CD14-positive monocyte (primary cell): ENCODE results near the gene IGF1. TPM values are rescaled to one million over a fixed set of nuclear protein-coding genes. Genes with fewer than 3 reads are reported as not detected.

ENCODE experiments used
- DNase-seq, 3 donors: peaks; one replicate each; pipeline ENCODE4 v3.0.0-alpha.2; 2011 to 2022
- H2AFZ ChIP-seq: 2 replicates; pipeline ENCODE4 v1.6.0; 2012; ENCODE audit warnings: mild to moderate bottlenecking, low read depth, low read length, inconsistent platforms; ENCODE audit not compliant: insufficient read depth, poor library complexity, severe bottlenecking
- H3K27ac ChIP-seq, 2 donors: 1 replicate in 1 of 2; 2 replicates in 1 of 2; pipeline ENCODE4 v1.5.1; 2012 to 2013; ENCODE audit warnings: low read length in 2 of 2, control low read depth in 1 of 2, inconsistent platforms in 1 of 2, low read depth in 1 of 2, mild to moderate bottlenecking in 1 of 2
- H3K27me3 ChIP-seq, 2 donors: one replicate each; pipeline versions ENCODE4 v1.6.0 to v1.6.1; 2011 to 2013; ENCODE audit warnings: low read length in 2 of 2; ENCODE audit not compliant: control insufficient read depth in 2 of 2, insufficient read depth in 2 of 2
- H3K36me3 ChIP-seq, 2 donors: replicated peaks in 1 of 2; 1 replicate in 1 of 2; 2 replicates in 1 of 2; pipeline versions ENCODE4 v1.5.1 to v1.6.1; 2012 to 2013; ENCODE audit warnings: low read length in 2 of 2, control low read depth in 1 of 2, inconsistent platforms in 1 of 2, mild to moderate bottlenecking in 1 of 2; ENCODE audit not compliant: insufficient read depth in 2 of 2, control insufficient read depth in 1 of 2
- H3K4me1 ChIP-seq, 2 donors: 1 replicate in 1 of 2; 2 replicates in 1 of 2; pipeline versions ENCODE4 v1.5.1 to v1.6.1; 2012 to 2013; ENCODE audit warnings: low read length in 2 of 2, control low read depth in 1 of 2, inconsistent platforms in 1 of 2, mild to moderate bottlenecking in 1 of 2, moderate library complexity in 1 of 2; ENCODE audit not compliant: insufficient read depth in 2 of 2, control insufficient read depth in 1 of 2
- H3K4me2 ChIP-seq: replicated peaks from 2 replicates; pipeline ENCODE3; 2012; ENCODE audit warnings: low read length, moderate library complexity, mild to moderate bottlenecking; ENCODE audit not compliant: poor library complexity, severe bottlenecking; ENCODE audit errors: extremely low read depth
- H3K4me3 ChIP-seq, 3 experiments: fragments of 200-600 bp in 1 of 3; sonication (generic) in 1 of 3; replicated peaks in 1 of 3; 1 replicate in 2 of 3; 2 replicates in 1 of 3; pipeline ENCODE4 v1.5.1; 2011 to 2013; ENCODE audit warnings: low read length in 3 of 3, mild to moderate bottlenecking in 3 of 3, control low read depth in 2 of 3, low read depth in 2 of 3, inconsistent platforms in 1 of 3, moderate library complexity in 1 of 3
- H3K79me2 ChIP-seq: 2 replicates; pipeline ENCODE4 v1.6.0; 2012; ENCODE audit warnings: mild to moderate bottlenecking, control low read depth, inconsistent platforms, low read length, moderate library complexity; ENCODE audit not compliant: insufficient read depth
- H3K9ac ChIP-seq: 2 replicates; pipeline ENCODE4 v1.6.0; 2017; ENCODE audit warnings: low read length, mild to moderate bottlenecking; ENCODE audit not compliant: insufficient read depth, poor library complexity, severe bottlenecking
- H3K9me3 ChIP-seq, 2 donors: replicated peaks in 1 of 2; 1 replicate in 1 of 2; 2 replicates in 1 of 2; pipeline versions ENCODE4 v1.5.1 to v1.6.1; 2012 to 2013; ENCODE audit warnings: low read length in 2 of 2, control low read depth in 1 of 2; ENCODE audit not compliant: control insufficient read depth in 1 of 2, insufficient read depth in 1 of 2
- H4K20me1 ChIP-seq: 2 replicates; pipeline ENCODE4 v1.6.0; 2012; ENCODE audit warnings: mild to moderate bottlenecking, low read length, control low read depth, moderate library complexity; ENCODE audit not compliant: insufficient read depth
- H3K27ac Mint-ChIP-seq, 7 donors: one replicate each; pipeline ENCODE4 v1.8.0; 2020; ENCODE audit warnings: mild to moderate bottlenecking in 7 of 7, mixed read lengths in 7 of 7, moderate library complexity in 6 of 7, inconsistent platforms in 2 of 7
- H3K27me3 Mint-ChIP-seq, 3 donors: one replicate each; pipeline ENCODE4 v1.8.0; 2021 to 2022; ENCODE audit warnings: low read depth in 3 of 3, mild to moderate bottlenecking in 3 of 3, mixed read lengths in 3 of 3, moderate library complexity in 3 of 3, inconsistent platforms in 1 of 3
- H3K36me3 Mint-ChIP-seq, 2 donors: one replicate each; pipeline ENCODE4 v1.8.0; 2020; ENCODE audit warnings: mixed read lengths in 2 of 2, inconsistent platforms in 1 of 2, mild to moderate bottlenecking in 1 of 2
- H3K4me1 Mint-ChIP-seq: one replicate; pipeline ENCODE4 v1.8.0; 2020; ENCODE audit warnings: mild to moderate bottlenecking, mixed read lengths
- H3K4me3 Mint-ChIP-seq, 2 donors: one replicate each; pipeline ENCODE4 v1.8.0; 2020; ENCODE audit warnings: mild to moderate bottlenecking in 2 of 2, mixed read lengths in 2 of 2, moderate library complexity in 1 of 2
- H3K9me3 Mint-ChIP-seq, 7 donors: one replicate each; pipeline ENCODE4 v1.8.0; 2020 to 2022; ENCODE audit warnings: mixed read lengths in 7 of 7, mild to moderate bottlenecking in 6 of 7, moderate library complexity in 6 of 7, inconsistent platforms in 2 of 7
- CTCF ChIP-seq: fragments of 200-600 bp; IDR thresholded peaks from one replicate; pipeline ENCODE4 v1.8.0; 2022; ENCODE audit warnings: antibody characterized with exemption, mild to moderate bottlenecking
- WGBS: methylation state at CpG from one replicate; pipeline ENCODE4 v1.1.5; 2013; ENCODE audit warnings: missing lambda C conversion rate; ENCODE audit not compliant: insufficient coverage; 5-methylcytosine and 5-hydroxymethylcytosine counted together
- intact Hi-C, 2 donors: fragments of 100-400 bp; cut with micrococcal nuclease; formaldehyde crosslinking; loops; one replicate each; pipeline versions ENCODE4 v1.15.0 to v1.15.1; 2023
- polyA plus RNA-seq, 3 donors: library from polyadenylated mRNA; depleted of rRNA in 1 of 3; unstranded in 2 of 3; stranded (reverse) in 1 of 3; fragments of 300-500 nt in 2 of 3; fragments of >200 nt in 1 of 3; fragmentation: Illumina TruSeq in 2 of 3; gene quantifications; 1 replicate in 2 of 3; 2 replicates in 1 of 3; pipeline ENCODE4 v1.2.3, GENCODE V29; 2012 to 2021

Gene IGF1
- polyA plus RNA-seq, 3 donors: not detected

- no CpG with 5 or more reads among the region's 3 CpGs for WGBS
- Histone ChIP-seq H3K9ac (no peak overlapping the region), H3K79me2 (no peaks in the 10 kb centered on the region), H2AFZ (peak overlapping the region; percentile 32), H3K4me1 (peaks cover 9 to 10% of the 10 kb centered on the region in 2 donors), H3K4me3 (no peak overlapping the region), H3K9me3 (no peaks in the 10 kb centered on the region), H3K27ac (no peak overlapping the region), H4K20me1 (no peaks in the 10 kb centered on the region), H3K4me2 (no peak overlapping the region), H3K27me3 (no peaks in the 10 kb centered on the region), H3K36me3 (no peaks in the 10 kb centered on the region)
- TF ChIP-seq CTCF: no peak
- H3K27ac Mint-ChIP-seq: no peak overlapping the region
- no peaks in the 10 kb centered on the region for H3K36me3 Mint-ChIP-seq
- no peak overlapping the region for H3K4me3 Mint-ChIP-seq
- intact Hi-C loops: no loop called here
- H3K27me3 Mint-ChIP-seq: peaks cover 1 to 4% (median 2%) of the 10 kb centered on the region in 3 donors
- peaks cover 0 to 3% (median 0%) of the 10 kb centered on the region in 7 donors for H3K9me3 Mint-ChIP-seq
- H3K4me1 Mint-ChIP-seq: peaks cover 18% of the 10 kb centered on the region
- DNase-seq: no peak
Measured at GRCh38 chr12:102512523-102512922, 32.2 kb upstream of the IGF1 start.

GRCh38 chr12:102511575-102511974 lies 31.2 kb upstream of the IGF1 start:
- Histone ChIP-seq H3K4me1 (peaks cover 9 to 10% of the 10 kb centered on the region in 2 donors), H3K27ac (no peak overlapping the region), H4K20me1 (no peaks in the 10 kb centered on the region), H2AFZ (no peak overlapping the region), H3K9me3 (no peaks in the 10 kb centered on the region), H3K79me2 (no peaks in the 10 kb centered on the region), H3K4me3 (no peak overlapping the region), H3K4me2 (no peak overlapping the region), H3K27me3 (no peaks in the 10 kb centered on the region), H3K9ac (no peak overlapping the region), H3K36me3 (no peaks in the 10 kb centered on the region)
- no peak for TF ChIP-seq CTCF
- peaks cover 18% of the 10 kb centered on the region for H3K4me1 Mint-ChIP-seq
- peaks cover 1 to 4% (median 2%) of the 10 kb centered on the region in 3 donors for H3K27me3 Mint-ChIP-seq
- intact Hi-C loops: no loop called here
- peaks cover 0 to 5% (median 1%) of the 10 kb centered on the region in 7 donors for H3K9me3 Mint-ChIP-seq
- DNase-seq: no peak
- WGBS: 100% methylated on average over 1 of the region's 2 CpGs
- H3K36me3 Mint-ChIP-seq: no peaks in the 10 kb centered on the region
- no peak overlapping the region for H3K27ac Mint-ChIP-seq
- H3K4me3 Mint-ChIP-seq: no peak overlapping the region
